Measurements from ENCODE around the gene IL12RB1. TPM values are rescaled to one million over a fixed set of nuclear protein-coding genes. Genes with fewer than 3 reads are reported as not detected.

IL12RB1 gene
- total and polyA plus RNA-seq, 2 of the 13 experiments (the other 11 are each of a cell fraction or from before 2014, with no cell fraction given): 0.03 to 0.04 TPM

- TF ChIP-seq HNRNPLL (IDR thresholded peaks at IDR 0.05; ENCODE audit: low read depth, low read length, poor library complexity, severe bottlenecking) (peak; percentile 36), ZNF512B (CRISPR knock-in tag; IDR thresholded peaks at IDR 0.05; ENCODE audit: borderline replicate concordance) (no peak), ZNF235 (CRISPR knock-in tag; IDR thresholded peaks at IDR 0.05; ENCODE audit: borderline replicate concordance) (no peak), ZNF451 (CRISPR knock-in tag; IDR thresholded peaks at IDR 0.05) (no peak), ZNF740 (CRISPR knock-in tag; IDR thresholded peaks at IDR 0.05) (peak; percentile 96), KLF16 (CRISPR knock-in tag; IDR thresholded peaks at IDR 0.05) (peak in 1 of 2 experiments; percentile 57; a peak in 1 of 4 replicates), ELF1 (CRISPR knock-in tag; IDR thresholded peaks at IDR 0.05) (peak; percentile 56), TAF15 (IDR thresholded peaks at IDR 0.05; ENCODE audit: low read depth, low read length, poor library complexity, severe bottlenecking) (peak; percentile 88), ZNF614 (CRISPR knock-in tag; IDR thresholded peaks at IDR 0.05; ENCODE audit: borderline replicate concordance) (0 out of 2 replicates have a peak, but pooled peaks have one; percentile 23), BCL6 (CRISPR knock-in tag; IDR thresholded peaks at IDR 0.05) (0 out of 2 replicates have a peak, but pooled peaks have one; percentile 10), ZBTB3 (CRISPR knock-in tag; IDR thresholded peaks at IDR 0.05; ENCODE audit: borderline replicate concordance, low read depth) (no peak), ZFP36L2 (CRISPR knock-in tag; IDR thresholded peaks at IDR 0.05) (no peak), XRCC5 (optimal IDR thresholded peaks at IDR 0.05; ENCODE audit: low read length) (peak; percentile 50), ZBTB38 (CRISPR knock-in tag; IDR thresholded peaks at IDR 0.05) (0 out of 2 replicates have a peak, but pooled peaks have one; percentile 9), SPEN (CRISPR knock-in tag; IDR thresholded peaks at IDR 0.05; ENCODE audit: low read depth) (peak; percentile 56)
Observed at GRCh38 chr19:18058208-18059009, 28.3 kb downstream of the IL12RB1 start (continued).
